Spleen (tissue), 7 donors: ENCODE results near the gene B2M.

ENCODE experiments used
- POLR2A ChIP-seq, 3 donors: fragments of 450-650 bp; IDR thresholded peaks; one replicate each; pipeline ENCODE4 v1.5.1; 2017; ENCODE audit warnings: antibody characterized with exemption in 3 of 3, mild to moderate bottlenecking in 1 of 3
- POLR2AphosphoS5 ChIP-seq, 3 donors: sonication (generic); formaldehyde crosslinking; IDR thresholded peaks; one replicate each; pipeline ENCODE4 v1.5.1; 2017; ENCODE audit warnings: antibody characterized with exemption in 3 of 3
- TF ChIP-seq, protein P1 (sequence below), 11 experiments: fragments of 200-600 bp in 7 of 11; fragments of 450-650 bp in 4 of 11; sonication (generic) in 4 of 11; IDR thresholded peaks in 8 of 11; conservative IDR thresholded peaks in 3 of 11; 1 replicate in 7 of 11; 2 replicates in 4 of 11; pipeline versions ENCODE4 v1.4.0 to v1.8.0; 2016 to 2021; ENCODE audit warnings: antibody characterized with exemption in 11 of 11, inconsistent platforms in 4 of 11, mild to moderate bottlenecking in 1 of 11
- donor health status: DM: no; HTN: no; CAD: no; lungs with moderate emphysema.
- donor health status: DM: no; HTN: no; CAD: no.
- donor health status: DM: no; HTN: no; CAD: no.

DNA sequence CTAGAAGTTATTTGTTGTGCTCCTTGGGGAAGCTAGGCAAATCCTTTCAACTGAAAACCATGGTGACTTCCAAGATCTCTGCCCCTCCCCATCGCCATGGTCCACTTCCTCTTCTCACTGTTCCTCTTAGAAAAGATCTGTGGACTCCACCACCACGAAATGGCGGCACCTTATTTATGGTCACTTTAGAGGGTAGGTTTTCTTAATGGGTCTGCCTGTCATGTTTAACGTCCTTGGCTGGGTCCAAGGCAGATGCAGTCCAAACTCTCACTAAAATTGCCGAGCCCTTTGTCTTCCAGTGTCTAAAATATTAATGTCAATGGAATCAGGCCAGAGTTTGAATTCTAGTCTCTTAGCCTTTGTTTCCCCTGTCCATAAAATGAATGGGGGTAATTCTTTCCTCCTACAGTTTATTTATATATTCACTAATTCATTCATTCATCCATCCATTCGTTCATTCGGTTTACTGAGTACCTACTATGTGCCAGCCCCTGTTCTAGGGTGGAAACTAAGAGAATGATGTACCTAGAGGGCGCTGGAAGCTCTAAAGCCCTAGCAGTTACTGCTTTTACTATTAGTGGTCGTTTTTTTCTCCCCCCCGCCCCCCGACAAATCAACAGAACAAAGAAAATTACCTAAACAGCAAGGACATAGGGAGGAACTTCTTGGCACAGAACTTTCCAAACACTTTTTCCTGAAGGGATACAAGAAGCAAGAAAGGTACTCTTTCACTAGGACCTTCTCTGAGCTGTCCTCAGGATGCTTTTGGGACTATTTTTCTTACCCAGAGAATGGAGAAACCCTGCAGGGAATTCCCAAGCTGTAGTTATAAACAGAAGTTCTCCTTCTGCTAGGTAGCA, 851 bp upstream of the B2M start:
- TF ChIP-seq, protein P1, sequence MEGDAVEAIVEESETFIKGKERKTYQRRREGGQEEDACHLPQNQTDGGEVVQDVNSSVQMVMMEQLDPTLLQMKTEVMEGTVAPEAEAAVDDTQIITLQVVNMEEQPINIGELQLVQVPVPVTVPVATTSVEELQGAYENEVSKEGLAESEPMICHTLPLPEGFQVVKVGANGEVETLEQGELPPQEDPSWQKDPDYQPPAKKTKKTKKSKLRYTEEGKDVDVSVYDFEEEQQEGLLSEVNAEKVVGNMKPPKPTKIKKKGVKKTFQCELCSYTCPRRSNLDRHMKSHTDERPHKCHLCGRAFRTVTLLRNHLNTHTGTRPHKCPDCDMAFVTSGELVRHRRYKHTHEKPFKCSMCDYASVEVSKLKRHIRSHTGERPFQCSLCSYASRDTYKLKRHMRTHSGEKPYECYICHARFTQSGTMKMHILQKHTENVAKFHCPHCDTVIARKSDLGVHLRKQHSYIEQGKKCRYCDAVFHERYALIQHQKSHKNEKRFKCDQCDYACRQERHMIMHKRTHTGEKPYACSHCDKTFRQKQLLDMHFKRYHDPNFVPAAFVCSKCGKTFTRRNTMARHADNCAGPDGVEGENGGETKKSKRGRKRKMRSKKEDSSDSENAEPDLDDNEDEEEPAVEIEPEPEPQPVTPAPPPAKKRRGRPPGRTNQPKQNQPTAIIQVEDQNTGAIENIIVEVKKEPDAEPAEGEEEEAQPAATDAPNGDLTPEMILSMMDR (IDR thresholded peaks at IDR 0.05 in 8 of 11, conservative IDR thresholded peaks at IDR 0.05 in 3 of 11): peak in 7 of 11 experiments; percentile 18 to 50 (median 35)
- TF ChIP-seq POLR2A (IDR thresholded peaks at IDR 0.05): peak in 1 of 3 donors; percentile 13
- peak in 1 of 3 donors; percentile 53 for TF ChIP-seq POLR2AphosphoS5 (IDR thresholded peaks at IDR 0.05)
